Neuron (in vitro differentiated cells): ENCODE measurements around the gene LRIG1.

Experiments
- H2AFZ ChIP-seq: one replicate; pipeline ENCODE4 v1.6.1; 2013; ENCODE audit warnings: low read depth, mild to moderate bottlenecking, inconsistent platforms, low read length, moderate library complexity
- H3K27me3 ChIP-seq: one replicate; pipeline ENCODE4 v1.6.1; 2013; ENCODE audit warnings: low read length; ENCODE audit not compliant: insufficient read depth
- H3K36me3 ChIP-seq: one replicate; pipeline ENCODE4 v1.6.1; 2013; ENCODE audit warnings: low read length; ENCODE audit not compliant: insufficient read depth
- H3K4me1 ChIP-seq: one replicate; pipeline ENCODE4 v1.6.1; 2013; ENCODE audit warnings: low read length; ENCODE audit not compliant: insufficient read depth
- H3K4me3 ChIP-seq: 2 replicates; pipeline ENCODE4 v1.5.1; 2013; ENCODE audit warnings: mild to moderate bottlenecking, low read length, moderate library complexity
- H3K9me3 ChIP-seq: one replicate; pipeline ENCODE4 v1.6.1; 2013; ENCODE audit warnings: low read length

Gene LRIG1

GRCh38 chr3:66500576-66501482 is at the start of gene LRIG1:
LRIG1 (minus strand) TSS chr3:66501022; CDS start chr3:66500407, 615 bp downstream.
- Histone ChIP-seq H3K4me3 (peak within 1 kb of the TSS; percentile 73), H3K9me3 (no peaks in the 10 kb centered on the region), H3K27me3 (no peaks in the 10 kb centered on the region), H3K36me3 (no peaks in the 10 kb centered on the region), H3K4me1 (peaks cover 34% of the 10 kb centered on the region), H2AFZ (peak within 1 kb of the TSS; percentile 75)

GRCh38 chr3:66544619-66545429 is 44.0 kb upstream of the LRIG1 start:
- H3K27me3 ChIP-seq = no peaks in the 10 kb centered on the region
- no peaks in the 10 kb centered on the region for H3K4me1 ChIP-seq
- no peak overlapping the region for H3K4me3 ChIP-seq

GRCh38 chr3:66542153-66542552 is 41.3 kb upstream of the LRIG1 start:
- peaks cover 8% of the 10 kb centered on the region for H3K4me1 ChIP-seq
- no peak overlapping the region for H3K4me3 ChIP-seq
- no peak overlapping the region for H2AFZ ChIP-seq
- no peaks in the 10 kb centered on the region for H3K36me3 ChIP-seq
- no peaks in the 10 kb centered on the region for H3K27me3 ChIP-seq
- no peaks in the 10 kb centered on the region for H3K9me3 ChIP-seq

More at GRCh38 chr3:66544619-66545429, 44.0 kb upstream of the LRIG1 start:
- Histone ChIP-seq H3K36me3 (no peaks in the 10 kb centered on the region), H3K9me3 (no peaks in the 10 kb centered on the region), H2AFZ (no peak overlapping the region)

GRCh38 chr3:66539466-66539989 is 38.7 kb upstream of the LRIG1 start:
- H3K4me3 ChIP-seq = no peak overlapping the region
- H3K9me3 ChIP-seq = no peaks in the 10 kb centered on the region
- peaks cover 8% of the 10 kb centered on the region for H3K4me1 ChIP-seq
- no peaks in the 10 kb centered on the region for H3K36me3 ChIP-seq
- H2AFZ ChIP-seq = no peak overlapping the region
- no peaks in the 10 kb centered on the region for H3K27me3 ChIP-seq

GRCh38 chr3:66538390-66538789 is 37.6 kb upstream of the LRIG1 start:
- Histone ChIP-seq H3K9me3 (no peaks in the 10 kb centered on the region), H2AFZ (peak overlapping the region; percentile 79), H3K36me3 (no peaks in the 10 kb centered on the region), H3K4me1 (peaks cover 8% of the 10 kb centered on the region), H3K4me3 (no peak overlapping the region), H3K27me3 (no peaks in the 10 kb centered on the region)

- Histone ChIP-seq H3K36me3 (no peaks in the 10 kb centered on the region), H3K9me3 (no peaks in the 10 kb centered on the region), H2AFZ (no peak overlapping the region), H3K27me3 (no peaks in the 10 kb centered on the region), H3K4me3 (no peak overlapping the region), H3K4me1 (peaks cover 8% of the 10 kb centered on the region)
Measured at GRCh38 chr3:66537735-66538134, 36.9 kb upstream of the LRIG1 start.

- no peaks in the 10 kb centered on the region for H3K27me3 ChIP-seq
- H3K9me3 ChIP-seq = no peaks in the 10 kb centered on the region
- H3K36me3 ChIP-seq = no peaks in the 10 kb centered on the region
- H3K4me3 ChIP-seq = no peak overlapping the region
- no peak overlapping the region for H2AFZ ChIP-seq
- peaks cover 16% of the 10 kb centered on the region for H3K4me1 ChIP-seq
Measured at GRCh38 chr3:66536791-66537190, 36.0 kb upstream of the LRIG1 start.

GRCh38 chr3:66534304-66534845 is 33.6 kb upstream of the LRIG1 start:
- Histone ChIP-seq H3K4me1 (peaks cover 22% of the 10 kb centered on the region), H3K9me3 (no peaks in the 10 kb centered on the region), H2AFZ (no peak overlapping the region), H3K4me3 (no peak overlapping the region), H3K36me3 (no peaks in the 10 kb centered on the region), H3K27me3 (no peaks in the 10 kb centered on the region)

GRCh38 chr3:66532613-66533012 is 31.8 kb upstream of the LRIG1 start:
- no peaks in the 10 kb centered on the region for H3K27me3 ChIP-seq
- no peaks in the 10 kb centered on the region for H3K9me3 ChIP-seq
- H3K4me3 ChIP-seq = no peak overlapping the region
- peaks cover 15% of the 10 kb centered on the region for H3K4me1 ChIP-seq
- H2AFZ ChIP-seq = no peak overlapping the region
- H3K36me3 ChIP-seq = no peaks in the 10 kb centered on the region

- Histone ChIP-seq H2AFZ (no peak overlapping the region), H3K27me3 (no peaks in the 10 kb centered on the region), H3K36me3 (no peaks in the 10 kb centered on the region), H3K9me3 (no peaks in the 10 kb centered on the region), H3K4me1 (peaks cover 15% of the 10 kb centered on the region), H3K4me3 (no peak overlapping the region)
Measured at GRCh38 chr3:66532160-66532587, 31.4 kb upstream of the LRIG1 start.

GRCh38 chr3:66531256-66531655 is 30.4 kb upstream of the LRIG1 start:
- Histone ChIP-seq H3K4me1 (peaks cover 15% of the 10 kb centered on the region), H3K36me3 (no peaks in the 10 kb centered on the region), H2AFZ (no peak overlapping the region), H3K9me3 (no peaks in the 10 kb centered on the region), H3K4me3 (no peak overlapping the region), H3K27me3 (no peaks in the 10 kb centered on the region)

- H3K4me1 ChIP-seq = peaks cover 11% of the 10 kb centered on the region
- no peaks in the 10 kb centered on the region for H3K36me3 ChIP-seq
- no peak overlapping the region for H2AFZ ChIP-seq
- no peak overlapping the region for H3K4me3 ChIP-seq
- H3K27me3 ChIP-seq = no peaks in the 10 kb centered on the region
- no peaks in the 10 kb centered on the region for H3K9me3 ChIP-seq
Measured at GRCh38 chr3:66527246-66527645, 26.4 kb upstream of the LRIG1 start.

GRCh38 chr3:66525771-66526170 is 24.9 kb upstream of the LRIG1 start:
- no peak overlapping the region for H2AFZ ChIP-seq
- H3K9me3 ChIP-seq = no peaks in the 10 kb centered on the region

More at GRCh38 chr3:66525771-66526170, 24.9 kb upstream of the LRIG1 start:
- Histone ChIP-seq H3K4me3 (no peak overlapping the region), H3K27me3 (no peaks in the 10 kb centered on the region), H3K4me1 (peaks cover 2% of the 10 kb centered on the region), H3K36me3 (no peaks in the 10 kb centered on the region)
